ENCODE data around the gene OPRL1.

DNA sequence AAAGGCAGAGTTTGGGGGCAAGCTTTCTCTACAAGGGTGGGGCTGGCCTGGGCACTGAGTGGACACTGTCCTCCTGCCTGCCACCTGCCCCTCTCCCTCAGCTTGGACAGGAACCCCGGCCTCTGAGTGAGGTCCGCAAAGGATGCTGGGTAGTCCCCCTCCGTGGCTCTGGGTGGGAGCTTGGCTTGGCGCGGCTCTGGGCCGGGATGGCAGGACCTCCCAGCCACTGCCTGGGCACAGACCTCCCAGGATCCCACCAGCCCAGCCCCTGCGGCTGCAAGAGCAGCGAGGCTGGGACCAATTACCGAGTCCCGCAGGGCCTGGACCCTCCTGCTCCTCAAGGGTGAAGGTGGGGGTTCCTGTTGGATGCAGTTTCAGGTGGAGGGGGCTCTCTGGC, 27.6 kb upstream of the OPRL1 start:
- TF ChIP-seq, protein P1, sequence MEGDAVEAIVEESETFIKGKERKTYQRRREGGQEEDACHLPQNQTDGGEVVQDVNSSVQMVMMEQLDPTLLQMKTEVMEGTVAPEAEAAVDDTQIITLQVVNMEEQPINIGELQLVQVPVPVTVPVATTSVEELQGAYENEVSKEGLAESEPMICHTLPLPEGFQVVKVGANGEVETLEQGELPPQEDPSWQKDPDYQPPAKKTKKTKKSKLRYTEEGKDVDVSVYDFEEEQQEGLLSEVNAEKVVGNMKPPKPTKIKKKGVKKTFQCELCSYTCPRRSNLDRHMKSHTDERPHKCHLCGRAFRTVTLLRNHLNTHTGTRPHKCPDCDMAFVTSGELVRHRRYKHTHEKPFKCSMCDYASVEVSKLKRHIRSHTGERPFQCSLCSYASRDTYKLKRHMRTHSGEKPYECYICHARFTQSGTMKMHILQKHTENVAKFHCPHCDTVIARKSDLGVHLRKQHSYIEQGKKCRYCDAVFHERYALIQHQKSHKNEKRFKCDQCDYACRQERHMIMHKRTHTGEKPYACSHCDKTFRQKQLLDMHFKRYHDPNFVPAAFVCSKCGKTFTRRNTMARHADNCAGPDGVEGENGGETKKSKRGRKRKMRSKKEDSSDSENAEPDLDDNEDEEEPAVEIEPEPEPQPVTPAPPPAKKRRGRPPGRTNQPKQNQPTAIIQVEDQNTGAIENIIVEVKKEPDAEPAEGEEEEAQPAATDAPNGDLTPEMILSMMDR (conservative IDR thresholded peaks at IDR 0.05 in 1 of 2, IDR thresholded peaks at IDR 0.05 in 1 of 2; ENCODE audit: low read depth in 1 of 2, low read length in 2 of 2): no peak
- TF ChIP-seq EZH2 (IDR thresholded peaks at IDR 0.05; ENCODE audit: low read length, missing control alignments): no peak
